Measurements from ENCODE around the gene NT5DC2. TPM values are rescaled to one million over a fixed set of nuclear protein-coding genes. Genes with fewer than 3 reads are reported as not detected.

NT5DC2 gene
- total and polyA plus RNA-seq, 7 donors = 9.0 to 32.8 (median 15.7) TPM

DNA sequence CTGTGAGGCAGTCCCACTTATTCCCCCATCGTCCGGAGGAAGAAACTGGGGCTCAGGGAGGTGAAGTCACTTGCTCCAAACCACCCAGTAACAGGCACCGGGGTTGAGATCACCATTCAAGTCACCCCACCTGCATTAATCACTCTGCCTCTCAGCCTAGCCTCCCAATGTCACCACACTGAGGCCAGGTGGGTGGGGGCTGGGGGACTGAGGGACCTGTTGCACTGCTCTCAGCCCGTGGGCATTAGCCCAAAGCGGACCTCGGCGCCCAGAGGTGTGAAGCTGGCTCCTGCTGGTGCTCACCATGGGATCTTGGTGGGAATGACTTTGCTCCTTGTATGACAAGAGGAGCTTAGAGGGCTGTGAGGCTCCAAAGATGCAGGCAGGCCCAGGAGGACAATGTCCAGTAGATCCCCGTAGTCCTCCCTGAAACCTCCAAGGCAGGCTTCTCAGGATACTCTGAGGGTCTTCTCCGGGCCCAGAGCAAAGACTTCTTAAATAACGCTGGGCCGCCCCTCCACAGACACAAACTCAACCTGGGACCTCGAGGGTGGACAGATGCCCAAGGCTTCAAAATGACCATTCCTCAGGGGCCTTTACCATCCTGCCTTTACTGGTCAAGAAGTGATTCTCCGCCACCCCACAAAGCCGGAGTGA, 1.7 kb downstream of the NT5DC2 start:
- 91 to 95% methylated on average over 14 of the region's 14 CpGs for WGBS, 2 donors
- no peaks in the 10 kb centered on the region for H3K27me3 ChIP-seq
- H3K4me3 ChIP-seq = peak overlapping the region in 1 of 4 donors; percentile 57
- H3K9me3 ChIP-seq = no peaks in the 10 kb centered on the region
- TF ChIP-seq POLR2A (IDR thresholded peaks at IDR 0.05) = no peak
- TF ChIP-seq EP300 (IDR thresholded peaks at IDR 0.05) = no peak
- TF ChIP-seq, protein P1, sequence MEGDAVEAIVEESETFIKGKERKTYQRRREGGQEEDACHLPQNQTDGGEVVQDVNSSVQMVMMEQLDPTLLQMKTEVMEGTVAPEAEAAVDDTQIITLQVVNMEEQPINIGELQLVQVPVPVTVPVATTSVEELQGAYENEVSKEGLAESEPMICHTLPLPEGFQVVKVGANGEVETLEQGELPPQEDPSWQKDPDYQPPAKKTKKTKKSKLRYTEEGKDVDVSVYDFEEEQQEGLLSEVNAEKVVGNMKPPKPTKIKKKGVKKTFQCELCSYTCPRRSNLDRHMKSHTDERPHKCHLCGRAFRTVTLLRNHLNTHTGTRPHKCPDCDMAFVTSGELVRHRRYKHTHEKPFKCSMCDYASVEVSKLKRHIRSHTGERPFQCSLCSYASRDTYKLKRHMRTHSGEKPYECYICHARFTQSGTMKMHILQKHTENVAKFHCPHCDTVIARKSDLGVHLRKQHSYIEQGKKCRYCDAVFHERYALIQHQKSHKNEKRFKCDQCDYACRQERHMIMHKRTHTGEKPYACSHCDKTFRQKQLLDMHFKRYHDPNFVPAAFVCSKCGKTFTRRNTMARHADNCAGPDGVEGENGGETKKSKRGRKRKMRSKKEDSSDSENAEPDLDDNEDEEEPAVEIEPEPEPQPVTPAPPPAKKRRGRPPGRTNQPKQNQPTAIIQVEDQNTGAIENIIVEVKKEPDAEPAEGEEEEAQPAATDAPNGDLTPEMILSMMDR (IDR thresholded peaks at IDR 0.05) = no peak
- TF ChIP-seq POLR2AphosphoS5 (IDR thresholded peaks at IDR 0.05) = no peak
- peak; percentile 64 for DNase-seq
- peaks cover 0 to 16% (median 7%) of the 10 kb centered on the region in 4 donors for H3K36me3 ChIP-seq
- peak overlapping the region in 1 of 4 donors; percentile 51 for H3K27ac ChIP-seq
- intact Hi-C loops (cut with DNase I) = loop anchor here (5.0 kb wide), 1 partner anchor 75 kb away; the partner anchor contains the start of gene NISCH
- H3K4me1 ChIP-seq = peaks cover 0 to 41% (median 31%) of the 10 kb centered on the region in 4 donors

DNA sequence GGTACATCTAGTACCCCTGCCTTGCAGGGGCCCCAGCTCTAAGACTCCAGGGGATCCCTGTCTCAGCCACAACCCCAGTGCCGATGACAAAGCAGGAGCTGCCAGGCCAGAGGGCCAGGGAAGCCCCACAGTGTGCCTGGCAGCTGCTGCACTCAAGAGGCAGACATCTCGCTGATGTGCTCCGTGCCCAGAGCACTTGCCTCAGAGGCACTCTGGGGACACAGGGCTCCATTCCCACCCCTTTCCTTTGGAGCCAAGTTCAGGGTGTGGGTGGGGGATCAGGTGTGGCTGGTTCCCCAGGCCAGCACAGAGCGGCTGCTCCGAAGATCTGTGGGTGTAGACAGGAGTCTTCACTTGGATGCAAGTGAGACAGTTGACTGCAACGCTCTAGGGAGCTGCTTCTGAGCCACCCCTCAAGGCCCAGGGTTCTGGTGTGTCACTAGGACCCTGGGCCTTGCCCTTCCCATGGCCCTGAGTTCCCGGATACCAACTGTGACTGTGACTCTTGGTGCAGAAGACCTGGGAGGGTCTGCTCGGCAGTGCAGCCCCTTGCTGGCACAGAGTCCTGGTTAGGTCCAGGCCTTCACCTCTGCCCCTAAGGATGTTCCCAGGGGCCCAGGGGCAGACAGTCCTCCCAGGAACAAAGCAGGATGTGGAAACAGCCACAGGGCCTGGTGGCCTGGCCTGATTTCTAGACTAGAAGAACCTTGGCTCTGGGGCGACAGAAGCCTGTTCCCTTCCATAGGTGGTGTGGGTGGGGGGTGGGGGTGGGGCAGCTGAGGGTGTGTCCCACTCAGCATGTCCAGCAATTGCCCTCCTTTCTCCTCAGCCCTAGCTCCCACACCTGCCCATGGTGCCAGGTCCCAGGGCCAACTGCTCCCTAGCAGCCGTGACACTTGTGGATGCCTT, 2.5 kb downstream of the NT5DC2 start:
- H3K4me3 ChIP-seq = no peak overlapping the region
- peaks cover 0 to 19% (median 7%) of the 10 kb centered on the region in 4 donors for H3K36me3 ChIP-seq
- TF ChIP-seq POLR2A (IDR thresholded peaks at IDR 0.05) (no peak), POLR2AphosphoS5 (IDR thresholded peaks at IDR 0.05) (no peak), EP300 (IDR thresholded peaks at IDR 0.05) (no peak)
- TF ChIP-seq, protein P1 (IDR thresholded peaks at IDR 0.05) = no peak
- H3K9me3 ChIP-seq = no peaks in the 10 kb centered on the region
- peak overlapping the region in 2 of 4 donors; percentile 9 to 51 for H3K27ac ChIP-seq
- intact Hi-C loops (cut with DNase I) = loop anchor here (5.0 kb wide), 1 partner anchor 74 kb away; the partner anchor contains the start of gene NISCH
- DNase-seq = peak; percentile 56
- WGBS, 2 donors = 87 to 92% methylated on average over 10 of the region's 10 CpGs
- H3K4me1 ChIP-seq = peaks cover 0 to 40% (median 31%) of the 10 kb centered on the region in 4 donors
- no peaks in the 10 kb centered on the region for H3K27me3 ChIP-seq

DNA sequence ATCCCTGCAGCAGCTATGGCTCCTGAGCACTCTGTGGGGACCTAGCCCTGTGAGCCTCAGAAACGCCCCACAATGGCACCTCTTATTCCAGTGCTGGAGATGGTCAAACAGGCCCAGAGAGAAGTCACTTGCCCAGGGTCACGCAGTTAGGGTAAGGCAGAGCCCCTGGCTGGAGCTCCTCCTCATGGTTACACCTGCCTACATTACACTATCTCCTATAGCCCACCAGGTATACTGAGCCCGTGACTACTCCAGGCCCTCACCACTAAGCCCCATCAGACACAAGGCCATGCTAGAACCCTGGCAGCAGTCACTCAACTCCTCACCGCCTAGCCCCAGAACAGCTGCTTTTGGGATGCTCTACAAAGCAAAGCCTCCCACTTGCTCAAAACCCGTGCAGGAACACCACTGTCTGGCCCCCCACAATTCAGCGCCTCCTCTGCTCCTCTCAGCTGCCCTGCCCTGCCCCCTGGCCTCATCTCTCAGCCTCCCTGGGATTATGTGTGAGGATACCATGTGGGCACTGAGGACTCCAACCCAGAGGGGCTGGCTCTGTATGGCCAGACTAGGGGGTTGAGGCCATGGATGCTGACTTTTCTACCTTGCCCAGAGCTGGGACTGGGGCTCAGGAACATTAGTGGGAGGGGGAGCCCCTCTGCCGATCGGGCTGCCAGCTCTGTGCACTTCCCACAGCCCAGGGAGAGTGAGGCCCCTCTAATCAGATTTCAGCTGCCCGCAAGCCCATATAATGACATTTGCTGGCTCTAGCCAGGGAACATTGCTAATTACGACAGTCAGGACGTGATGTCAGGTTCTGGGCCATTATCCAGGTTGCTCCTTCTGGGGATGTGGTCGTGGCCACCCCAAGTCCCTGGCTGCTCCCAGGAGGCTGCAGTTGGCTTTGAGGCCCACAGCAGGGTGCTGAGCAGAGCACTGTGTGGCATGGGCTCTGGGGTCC, 4.0 kb downstream of the NT5DC2 start:
- DNase-seq = peak; percentile 68
- Histone ChIP-seq H3K4me1 (peaks cover 0 to 33% (median 21%) of the 10 kb centered on the region in 4 donors), H3K9me3 (no peaks in the 10 kb centered on the region), H3K27me3 (no peaks in the 10 kb centered on the region), H3K27ac (peak overlapping the region in 1 of 4 donors; percentile 72), H3K4me3 (no peak overlapping the region), H3K36me3 (peaks cover 0 to 19% (median 7%) of the 10 kb centered on the region in 4 donors)
- intact Hi-C loops (cut with DNase I) = loop anchor here (5.0 kb wide), 1 partner anchor 72 kb away; the partner anchor contains the start of gene NISCH
- WGBS, 2 donors = 83 to 88% methylated on average over 12 of the region's 12 CpGs
- TF ChIP-seq, protein P1 (IDR thresholded peaks at IDR 0.05) = no peak
- TF ChIP-seq EP300 (IDR thresholded peaks at IDR 0.05) = no peak
- TF ChIP-seq POLR2AphosphoS5 (IDR thresholded peaks at IDR 0.05) = no peak
- TF ChIP-seq POLR2A (IDR thresholded peaks at IDR 0.05) = no peak

Data from sigmoid colon (tissue), 7 donors.